ENCODE data around the gene MCF2L.

DNA sequence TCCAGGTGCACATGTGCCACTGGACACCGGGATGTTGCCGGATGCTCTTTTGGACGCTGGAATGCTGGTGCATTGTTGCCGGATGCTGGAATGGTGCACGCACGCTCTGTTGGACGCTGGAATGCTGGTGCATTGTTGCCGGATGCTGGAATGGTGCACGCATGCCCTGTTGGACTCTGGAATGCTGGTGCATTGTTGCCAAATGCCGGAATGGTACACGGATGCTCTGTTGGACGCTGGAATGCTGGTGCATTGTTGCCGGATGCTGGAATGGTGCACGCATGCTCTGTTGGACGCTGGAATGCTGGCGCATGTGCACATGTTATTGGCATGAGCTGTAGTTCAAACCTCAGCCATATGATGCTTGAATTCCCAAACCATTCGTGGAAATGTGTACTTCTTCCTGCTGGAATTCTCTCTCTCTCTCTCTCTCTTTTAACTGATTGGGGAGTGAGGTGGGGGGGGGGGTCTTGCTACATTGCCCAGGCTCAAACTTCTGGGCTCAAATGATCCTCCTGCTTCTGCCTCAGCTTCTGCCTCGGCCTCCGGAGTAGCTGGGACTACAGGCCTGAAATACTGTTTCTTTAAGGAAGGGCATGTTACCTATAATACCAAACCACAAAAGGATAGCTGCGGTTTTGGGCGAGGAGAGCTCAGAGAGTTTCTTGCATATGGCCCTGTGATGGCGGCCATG is 1.2 kb upstream of the MCF2L start:
- TF ChIP-seq, protein P1, sequence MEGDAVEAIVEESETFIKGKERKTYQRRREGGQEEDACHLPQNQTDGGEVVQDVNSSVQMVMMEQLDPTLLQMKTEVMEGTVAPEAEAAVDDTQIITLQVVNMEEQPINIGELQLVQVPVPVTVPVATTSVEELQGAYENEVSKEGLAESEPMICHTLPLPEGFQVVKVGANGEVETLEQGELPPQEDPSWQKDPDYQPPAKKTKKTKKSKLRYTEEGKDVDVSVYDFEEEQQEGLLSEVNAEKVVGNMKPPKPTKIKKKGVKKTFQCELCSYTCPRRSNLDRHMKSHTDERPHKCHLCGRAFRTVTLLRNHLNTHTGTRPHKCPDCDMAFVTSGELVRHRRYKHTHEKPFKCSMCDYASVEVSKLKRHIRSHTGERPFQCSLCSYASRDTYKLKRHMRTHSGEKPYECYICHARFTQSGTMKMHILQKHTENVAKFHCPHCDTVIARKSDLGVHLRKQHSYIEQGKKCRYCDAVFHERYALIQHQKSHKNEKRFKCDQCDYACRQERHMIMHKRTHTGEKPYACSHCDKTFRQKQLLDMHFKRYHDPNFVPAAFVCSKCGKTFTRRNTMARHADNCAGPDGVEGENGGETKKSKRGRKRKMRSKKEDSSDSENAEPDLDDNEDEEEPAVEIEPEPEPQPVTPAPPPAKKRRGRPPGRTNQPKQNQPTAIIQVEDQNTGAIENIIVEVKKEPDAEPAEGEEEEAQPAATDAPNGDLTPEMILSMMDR (IDR thresholded peaks at IDR 0.05) = no peak
- no peak for TF ChIP-seq POLR2A (IDR thresholded peaks at IDR 0.05)
